Tibial nerve (tissue), 4 donors: ENCODE results near the gene KRT6B.

Source experiments
- EP300 ChIP-seq, 2 donors: sonication (generic); formaldehyde crosslinking; IDR thresholded peaks; one replicate each; pipeline ENCODE4 v1.6.1; 2017; ENCODE audit warnings: antibody characterized with exemption in 2 of 2, mild to moderate bottlenecking in 1 of 2
- TF ChIP-seq, protein P1 (sequence below), 5 experiments: fragments of 200-600 bp in 3 of 5; fragments of 450-650 bp in 2 of 5; sonication (generic) in 3 of 5; IDR thresholded peaks; one replicate each; pipeline ENCODE4 v1.5.1; 2016 to 2019; ENCODE audit warnings: antibody characterized with exemption in 5 of 5, mild to moderate bottlenecking in 3 of 5, moderate library complexity in 2 of 5

DNA sequence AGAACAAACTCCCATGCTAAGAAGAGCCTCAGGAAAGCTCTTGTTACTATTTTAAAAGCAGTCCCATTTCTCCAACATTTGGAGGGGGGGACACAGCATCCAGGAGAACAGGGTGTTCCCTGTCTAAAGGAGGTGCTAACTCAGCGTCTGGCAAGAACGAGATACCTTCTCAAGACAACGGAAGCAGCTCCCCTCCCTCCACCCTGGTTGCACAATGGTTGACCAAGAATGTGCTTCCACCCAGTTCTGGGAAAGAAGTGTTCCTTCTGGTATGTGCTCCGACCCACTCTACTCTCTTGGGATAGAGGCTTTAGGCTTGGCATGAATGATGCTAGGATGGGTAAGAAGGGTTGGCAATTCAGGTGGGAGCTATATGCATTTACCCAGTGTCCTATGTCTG, 42.6 kb upstream of the KRT6B start:
- TF ChIP-seq, protein P1, sequence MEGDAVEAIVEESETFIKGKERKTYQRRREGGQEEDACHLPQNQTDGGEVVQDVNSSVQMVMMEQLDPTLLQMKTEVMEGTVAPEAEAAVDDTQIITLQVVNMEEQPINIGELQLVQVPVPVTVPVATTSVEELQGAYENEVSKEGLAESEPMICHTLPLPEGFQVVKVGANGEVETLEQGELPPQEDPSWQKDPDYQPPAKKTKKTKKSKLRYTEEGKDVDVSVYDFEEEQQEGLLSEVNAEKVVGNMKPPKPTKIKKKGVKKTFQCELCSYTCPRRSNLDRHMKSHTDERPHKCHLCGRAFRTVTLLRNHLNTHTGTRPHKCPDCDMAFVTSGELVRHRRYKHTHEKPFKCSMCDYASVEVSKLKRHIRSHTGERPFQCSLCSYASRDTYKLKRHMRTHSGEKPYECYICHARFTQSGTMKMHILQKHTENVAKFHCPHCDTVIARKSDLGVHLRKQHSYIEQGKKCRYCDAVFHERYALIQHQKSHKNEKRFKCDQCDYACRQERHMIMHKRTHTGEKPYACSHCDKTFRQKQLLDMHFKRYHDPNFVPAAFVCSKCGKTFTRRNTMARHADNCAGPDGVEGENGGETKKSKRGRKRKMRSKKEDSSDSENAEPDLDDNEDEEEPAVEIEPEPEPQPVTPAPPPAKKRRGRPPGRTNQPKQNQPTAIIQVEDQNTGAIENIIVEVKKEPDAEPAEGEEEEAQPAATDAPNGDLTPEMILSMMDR (IDR thresholded peaks at IDR 0.05): no peak
- peak; percentile 85 to 93 for TF ChIP-seq EP300 (IDR thresholded peaks at IDR 0.05)
